Kidney (tissue), 14 donors: ENCODE measurements around the gene PIGM. TPM values are rescaled to one million over a fixed set of nuclear protein-coding genes. Genes with fewer than 3 reads are reported as not detected.

ENCODE experiments used
- DNase-seq, 5 donors: peaks; one replicate each; pipeline ENCODE4 v3.0.0-alpha.2; 2013 to 2020
- FAIRE-seq: peaks from 2 replicates; lab custom pipeline; 2012; peaks lifted over from hg19 to GRCh38; lab: Jason Lieb, UNC
- H3K27ac ChIP-seq, 2 donors: one replicate each; pipeline ENCODE4 v1.7.0; 2013; ENCODE audit warnings: low read depth in 2 of 2, low read length in 2 of 2, inconsistent platforms in 1 of 2
- H3K27me3 ChIP-seq: one replicate; pipeline ENCODE4 v1.7.1; 2013; ENCODE audit warnings: low read length, inconsistent platforms; ENCODE audit not compliant: control insufficient read depth, insufficient read depth
- H3K36me3 ChIP-seq, 3 donors: one replicate each; pipeline versions ENCODE4 v1.7.0 to v1.7.1; 2013; ENCODE audit warnings: low read length in 3 of 3, control low read depth in 1 of 3, inconsistent platforms in 1 of 3; ENCODE audit not compliant: insufficient read depth in 3 of 3, control insufficient read depth in 2 of 3
- H3K4me1 ChIP-seq, 3 donors: one replicate each; pipeline versions ENCODE4 v1.7.0 to v1.7.1; 2013; ENCODE audit warnings: low read length in 3 of 3, inconsistent platforms in 1 of 3, low read depth in 1 of 3; ENCODE audit not compliant: control insufficient read depth in 2 of 3, insufficient read depth in 2 of 3
- H3K4me3 ChIP-seq, 3 donors: one replicate each; pipeline versions ENCODE4 v1.7.0 to v1.8.1; 2013; ENCODE audit warnings: low read length in 3 of 3, control low read depth in 1 of 3, inconsistent platforms in 1 of 3
- H3K9ac ChIP-seq, 3 donors: one replicate each; pipeline versions ENCODE4 v1.7.0 to v1.7.1; 2013; ENCODE audit warnings: low read length in 3 of 3, control low read depth in 1 of 3, inconsistent platforms in 1 of 3
- H3K9me3 ChIP-seq, 3 donors: one replicate each; pipeline versions ENCODE4 v1.7.0 to v1.7.1; 2013; ENCODE audit warnings: low read length in 3 of 3, control low read depth in 1 of 3, inconsistent platforms in 1 of 3; ENCODE audit not compliant: control insufficient read depth in 2 of 3, insufficient read depth in 1 of 3
- CTCF ChIP-seq: IDR thresholded peaks from 3 replicates; pipeline ENCODE4 v1.5.1; 2012; ENCODE audit warnings: mild to moderate bottlenecking, moderate library complexity, borderline replicate concordance; ENCODE audit not compliant: insufficient read depth; ENCODE audit errors: extremely low read depth
- intact Hi-C: fragments of 100-400 bp; cut with DNase I; formaldehyde crosslinking; loops from one replicate; pipeline ENCODE4 v1.11.1; 2022
- polyA plus RNA-seq: library from polyadenylated mRNA; stranded (reverse); fragments of 350-450 nt; fragmentation: Illumina TruSeq; extraction: RNeasy Lipid Tissue Mini Kit (QIAGEN cat#74804); gene quantifications from one replicate; pipeline ENCODE4 v1.2.3, GENCODE V29; 2014; ENCODE audit warnings: low read depth, low replicate concordance; ENCODE audit not compliant: insufficient read depth
- total RNA-seq: library from RNA; stranded (reverse); fragmentation: NEBNext Ultra II Directional; extraction: Animal tissue kit (Norgen Biotek cat#: 25700); gene quantifications from one replicate; pipeline ENCODE4 v1.2.1, GENCODE V29; 2021
- donor health status: control.
- donor health status: control.
- donor health status: control.
- donor health status: control.
- donor health status: control.
- donor health status: DM: yes; HTN: yes; CAD: no.
- donor health status: Normal renal cell carcinoma (clear cell type).

PIGM gene
- total and polyA plus RNA-seq, 2 donors from 2014 or later, result 3.3 to 8.5 TPM

GRCh38 chr1:160068225-160068624, 36.4 kb upstream of the PIGM start:
- Histone ChIP-seq H3K27me3 (no peaks in the 10 kb centered on the region), H3K27ac (peak overlapping the region; percentile 16 to 50), H3K9me3 (no peaks in the 10 kb centered on the region), H3K4me3 (peak overlapping the region in 1 of 3 donors; percentile 49), H3K36me3 (no peaks in the 10 kb centered on the region), H3K4me1 (peaks cover 0 to 11% (median 0%) of the 10 kb centered on the region in 3 donors), H3K9ac (peak overlapping the region in 1 of 3 donors; percentile 10)
- peak in 3 of 5 donors; percentile 49 to 61 (median 52) for DNase-seq
- intact Hi-C loops, result no loop called here
- no peak for TF ChIP-seq CTCF
- FAIRE-seq, result no peak

- H3K4me1 ChIP-seq, result peaks cover 0 to 11% (median 0%) of the 10 kb centered on the region in 3 donors
- no peaks in the 10 kb centered on the region for H3K9me3 ChIP-seq
- intact Hi-C loops, result no loop called here
- FAIRE-seq (no peak), DNase-seq (peak in 1 of 5 donors; percentile 51)
- TF ChIP-seq CTCF, result no peak
- peak overlapping the region in 1 of 3 donors; percentile 49 for H3K4me3 ChIP-seq
- H3K27me3 ChIP-seq, result no peaks in the 10 kb centered on the region
- no peaks in the 10 kb centered on the region for H3K36me3 ChIP-seq
- no peak overlapping the region for H3K9ac ChIP-seq
- peak overlapping the region in 1 of 2 donors; percentile 74 for H3K27ac ChIP-seq
Observed at GRCh38 chr1:160066829-160067745, 35.3 kb upstream of the PIGM start.

GRCh38 chr1:160064746-160065145, 33.0 kb upstream of the PIGM start:
- H3K27ac ChIP-seq, result peak overlapping the region in 1 of 2 donors; percentile 12
- peak in 1 of 5 donors; percentile 8 for DNase-seq
- no peak overlapping the region for H3K4me3 ChIP-seq
- TF ChIP-seq CTCF, result no peak
- FAIRE-seq, result no peak
- intact Hi-C loops, result no loop called here
- H3K9me3 ChIP-seq, result no peaks in the 10 kb centered on the region
- no peaks in the 10 kb centered on the region for H3K27me3 ChIP-seq
- H3K9ac ChIP-seq, result no peak overlapping the region
- H3K36me3 ChIP-seq, result no peaks in the 10 kb centered on the region
- H3K4me1 ChIP-seq, result peaks cover 0 to 17% (median 4%) of the 10 kb centered on the region in 3 donors
